NCI-H146 (cell line): ENCODE measurements around the gene METTL27.
"Not testable (repeated sequence)": the region's sequence is repeated elsewhere in the genome, so short reads cannot be mapped to it uniquely, and the experiment has no call there.

Source experiments
- DNase-seq: peaks from one replicate; lab custom pipeline; 2025; lab: John Stamatoyannopoulos, UW

The METTL27 gene

GRCh38 chr7:73817121-73817520, 25.2 kb downstream of the METTL27 start:
- DNase-seq = no peak

DNA sequence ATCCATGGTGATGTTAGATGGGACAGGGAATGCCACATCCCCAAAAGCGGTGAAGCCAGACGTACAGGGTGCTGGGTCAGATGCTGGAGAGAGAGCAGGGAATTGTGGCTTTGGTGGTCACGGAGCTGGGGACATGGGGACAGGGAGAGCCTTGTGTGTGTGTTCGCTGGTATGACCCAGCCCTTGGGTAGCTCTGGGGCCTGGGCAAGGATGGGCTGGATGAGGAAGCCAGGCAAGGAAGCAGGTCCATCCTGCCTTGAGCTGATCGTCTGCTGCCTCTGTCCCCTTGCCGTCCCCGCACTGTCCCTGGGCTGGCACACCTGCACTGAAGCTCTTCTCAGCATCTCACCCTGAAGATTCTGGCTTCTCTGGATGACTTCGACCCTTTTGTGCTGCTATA, 26.9 kb downstream of the METTL27 start:
- DNase-seq = no peak

GRCh38 chr7:73812996-73813395, 29.3 kb downstream of the METTL27 start:
- no peak for DNase-seq

DNA sequence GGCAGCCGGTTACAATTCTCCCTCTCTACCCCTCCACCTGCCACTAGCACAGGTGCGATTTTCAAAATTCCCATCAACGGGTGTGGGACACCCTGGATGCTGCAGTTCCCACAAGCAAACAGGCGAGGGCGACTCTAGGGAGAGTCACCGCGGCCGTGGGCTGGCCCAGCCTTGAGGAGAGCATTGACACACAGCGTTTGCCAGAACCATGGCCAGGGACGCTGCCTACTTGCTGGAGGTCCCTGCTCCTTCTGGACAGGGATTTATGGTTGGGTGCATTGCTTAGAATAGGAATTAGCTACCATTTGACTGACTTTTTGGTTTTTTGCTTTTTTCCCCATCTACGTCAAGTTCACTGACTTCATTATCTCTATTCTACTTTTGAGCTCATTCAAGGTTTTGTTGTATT, 30.6 kb downstream of the METTL27 start:
- peak; percentile 68 for DNase-seq

- no peak for DNase-seq
These were observed 31.3 kb downstream of the METTL27 start for GRCh38 chr7:73810998-73811360.

DNA sequence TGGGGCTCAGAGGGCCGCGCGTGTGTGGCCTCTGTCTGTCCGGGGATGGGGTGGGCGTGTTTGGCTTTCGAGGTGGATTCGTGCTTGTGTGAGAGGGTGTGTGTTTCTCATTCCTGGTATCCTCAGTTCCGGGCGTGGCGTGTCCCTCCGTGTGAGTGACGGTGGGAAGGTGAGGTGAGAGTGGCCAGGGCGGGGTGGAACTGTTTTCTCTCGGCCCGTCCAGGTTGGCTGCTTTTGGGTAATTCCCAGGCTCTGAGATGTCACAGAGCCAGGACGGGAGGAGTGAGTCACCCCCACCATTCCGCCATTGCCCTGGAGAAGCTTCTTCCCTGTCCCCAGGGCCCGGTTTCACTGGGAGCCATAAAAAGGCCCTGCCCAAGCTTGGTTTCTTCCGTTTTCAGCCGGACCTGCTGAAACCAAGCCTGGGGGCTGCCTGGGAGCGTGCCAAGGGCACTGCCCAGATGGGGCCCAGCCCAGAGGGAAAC, 32.8 kb downstream of the METTL27 start:
- no peak for DNase-seq

DNA sequence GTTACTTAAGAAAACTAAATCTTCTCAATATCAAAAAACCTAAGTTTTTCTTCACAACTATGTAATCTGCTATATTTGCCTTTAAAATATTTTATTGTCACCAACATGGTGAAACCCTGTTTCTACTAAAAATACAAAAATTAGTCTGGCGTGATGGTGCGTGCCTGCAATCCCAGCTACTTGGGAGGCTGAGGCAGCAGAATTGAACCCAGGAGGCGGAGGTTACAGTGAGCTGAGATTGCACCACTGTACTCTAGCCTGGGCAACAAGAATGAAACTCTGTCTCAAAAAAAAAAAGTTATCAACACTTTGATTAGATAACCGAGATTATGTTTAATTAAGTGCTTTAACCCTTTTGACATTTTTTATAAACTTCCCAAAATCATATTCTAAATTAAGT, 39.9 kb downstream of the METTL27 start:
- no peak for DNase-seq

DNA sequence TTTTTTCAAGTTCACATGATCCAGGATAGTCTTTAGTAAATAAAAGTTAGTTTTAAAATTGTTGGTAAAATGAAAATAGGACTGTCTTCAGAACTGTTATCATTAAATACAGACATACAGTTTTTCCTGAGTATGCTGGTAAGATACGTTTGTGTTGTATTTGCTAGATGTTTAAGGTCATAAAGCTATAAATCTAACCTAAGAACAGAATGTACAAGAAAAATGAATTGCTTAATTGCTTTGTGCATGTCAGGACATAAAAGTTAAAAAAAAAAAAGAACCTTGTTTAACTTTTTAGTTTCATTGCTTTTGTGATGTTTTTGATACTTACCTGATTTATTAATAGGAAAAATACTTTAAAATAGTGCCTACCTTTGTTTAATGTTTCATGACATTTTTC, 40.7 kb downstream of the METTL27 start:
- no peak for DNase-seq

- DNase-seq = no peak
These were observed 42.8 kb downstream of the METTL27 start for GRCh38 chr7:73799282-73800141.

DNA sequence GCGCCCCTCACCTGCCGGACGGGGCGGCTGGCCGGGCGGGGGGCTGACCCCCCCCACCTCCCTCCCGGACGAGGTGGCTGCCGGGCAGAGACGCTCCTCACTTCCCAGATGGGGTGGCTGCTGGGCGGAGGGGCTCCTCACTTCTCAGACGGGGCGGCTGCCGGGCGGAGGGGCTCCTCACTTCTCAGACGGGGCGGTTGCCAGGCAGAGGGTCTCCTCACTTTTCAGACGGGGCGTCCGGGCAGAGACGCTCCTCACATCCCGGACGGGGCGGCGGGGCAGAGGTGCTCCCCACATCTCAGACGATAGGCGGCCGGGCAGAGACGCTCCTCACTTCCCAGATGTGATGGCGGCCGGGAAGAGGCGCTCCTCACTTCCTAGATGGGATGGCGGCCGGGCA, 45.1 kb downstream of the METTL27 start:
- DNase-seq = not testable (repeated sequence)

GRCh38 chr7:73796656-73797055, 45.7 kb downstream of the METTL27 start:
- DNase-seq = not testable (repeated sequence)

- DNase-seq = not testable (repeated sequence)
These were observed 47.1 kb downstream of the METTL27 start for GRCh38 chr7:73795188-73795587.

DNA sequence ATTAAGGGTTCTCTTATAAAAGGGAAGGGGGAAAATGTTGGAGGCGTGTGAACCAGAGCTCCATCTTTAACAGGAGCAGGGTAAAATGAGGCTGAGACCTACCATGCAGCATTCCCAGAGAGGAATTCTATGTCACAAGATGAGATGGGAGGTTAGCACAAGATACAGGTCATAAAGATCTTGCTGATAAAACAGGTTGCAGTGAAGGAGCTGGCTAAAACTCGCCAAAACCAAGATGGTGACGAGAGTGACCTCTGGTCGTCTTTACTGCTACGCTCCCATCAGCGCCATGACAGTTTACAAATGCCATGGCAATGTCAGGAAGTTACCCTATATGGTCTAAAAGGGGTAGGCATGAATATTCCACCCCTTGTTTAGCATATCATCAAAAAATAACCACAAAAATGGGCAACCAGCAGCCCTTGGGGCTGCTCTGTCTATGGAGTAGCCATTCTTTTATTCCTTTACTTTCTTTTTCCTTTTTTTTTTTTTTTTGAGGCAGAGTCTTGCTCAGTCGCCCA, 51.1 kb downstream of the METTL27 start:
- not testable (repeated sequence) for DNase-seq

GRCh38 chr7:73789051-73789450, 53.3 kb downstream of the METTL27 start:
- no peak for DNase-seq

DNA sequence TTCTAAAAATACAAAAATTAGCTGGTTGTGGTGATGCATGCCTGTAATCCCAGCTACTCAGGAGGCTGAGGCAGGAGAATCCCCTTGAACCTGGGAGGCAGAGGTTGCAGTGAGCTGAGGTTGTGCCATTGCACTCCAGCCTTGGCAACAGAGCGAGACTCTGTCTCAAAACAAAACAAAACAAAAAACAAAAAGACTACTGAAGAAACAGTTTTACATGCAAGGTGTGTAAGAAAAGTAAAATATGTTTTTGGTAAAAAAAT, 54.6 kb downstream of the METTL27 start:
- not testable (repeated sequence) for DNase-seq

- no peak for DNase-seq
These were observed 55.7 kb downstream of the METTL27 start for GRCh38 chr7:73786588-73786987.
